ENCODE data around the gene SLC22A4.

The SLC22A4 gene

GRCh38 chr5:132309679-132310078, 15.5 kb downstream of the SLC22A4 start:
- Histone ChIP-seq H4K8ac (ENCODE audit: low read depth, low read length) (no peak overlapping the region), H3K18ac (ENCODE audit: low read length) (no peak overlapping the region), H2BK5ac (ENCODE audit: low read depth, low read length, poor library complexity) (no peak overlapping the region), H3K79me1 (ENCODE audit: low read length) (no peaks in the 10 kb centered on the region), H2BK12ac (ENCODE audit: low read length) (no peak overlapping the region), H3K4ac (ENCODE audit: low read depth, low read length) (no peak overlapping the region), H3K23ac (ENCODE audit: low read length) (no peak overlapping the region), H4K91ac (ENCODE audit: low read depth, low read length) (no peak overlapping the region), H3K79me2 (ENCODE audit: control insufficient read depth, insufficient read depth, low read length, poor library complexity) (no peaks in the 10 kb centered on the region), H3K4me3 (ENCODE audit: low read depth, low read length) (no peak overlapping the region), H3K4me1 (ENCODE audit: control insufficient read depth in 1 of 2, insufficient read depth in 2 of 2, low read length in 2 of 2) (peaks cover 5 to 10% of the 10 kb centered on the region in 2 experiments), H2AK5ac (ENCODE audit: low read length) (no peak overlapping the region), H3K36me3 (ENCODE audit: control insufficient read depth in 1 of 2, insufficient read depth in 2 of 2, low read length in 2 of 2) (no peaks in the 10 kb centered on the region), H4K12ac (ENCODE audit: low read depth, low read length) (no peak overlapping the region), H3K4me2 (ENCODE audit: low read length) (no peak overlapping the region), H3K9me3 (ENCODE audit: insufficient read depth, low read depth, low read length) (no peaks in the 10 kb centered on the region), H2BK120ac (ENCODE audit: insufficient read depth, low read length, poor library complexity) (no peak overlapping the region), H3K27ac (ENCODE audit: low read depth, low read length) (no peak overlapping the region), H3K14ac (ENCODE audit: low read length) (no peak overlapping the region), H3K27me3 (ENCODE audit: insufficient read depth, low read length) (no peaks in the 10 kb centered on the region), H2AFZ (ENCODE audit: insufficient read depth, low read length, poor library complexity) (no peak overlapping the region), H3K9ac (ENCODE audit: low read length) (no peak overlapping the region)
- DNase-seq, result peak; percentile 61 to 98

GRCh38 chr5:132310141-132310834, 16.1 kb downstream of the SLC22A4 start:
- Histone ChIP-seq H2BK12ac (ENCODE audit: low read length) (no peak overlapping the region), H4K8ac (ENCODE audit: low read depth, low read length) (no peak overlapping the region), H3K27ac (ENCODE audit: low read depth, low read length) (no peak overlapping the region), H2AK5ac (ENCODE audit: low read length) (no peak overlapping the region), H3K27me3 (ENCODE audit: insufficient read depth, low read length) (no peaks in the 10 kb centered on the region), H3K4me2 (ENCODE audit: low read length) (no peak overlapping the region), H3K18ac (ENCODE audit: low read length) (no peak overlapping the region), H2AFZ (ENCODE audit: insufficient read depth, low read length, poor library complexity) (no peak overlapping the region), H4K91ac (ENCODE audit: low read depth, low read length) (no peak overlapping the region), H3K9me3 (ENCODE audit: insufficient read depth, low read depth, low read length) (no peaks in the 10 kb centered on the region), H3K4ac (ENCODE audit: low read depth, low read length) (no peak overlapping the region), H2BK5ac (ENCODE audit: low read depth, low read length, poor library complexity) (no peak overlapping the region), H3K4me3 (ENCODE audit: low read depth, low read length) (no peak overlapping the region), H2BK120ac (ENCODE audit: insufficient read depth, low read length, poor library complexity) (no peak overlapping the region), H3K36me3 (ENCODE audit: control insufficient read depth in 1 of 2, insufficient read depth in 2 of 2, low read length in 2 of 2) (no peaks in the 10 kb centered on the region), H3K9ac (ENCODE audit: low read length) (no peak overlapping the region), H4K12ac (ENCODE audit: low read depth, low read length) (no peak overlapping the region), H3K79me1 (ENCODE audit: low read length) (no peaks in the 10 kb centered on the region), H3K79me2 (ENCODE audit: control insufficient read depth, insufficient read depth, low read length, poor library complexity) (no peaks in the 10 kb centered on the region), H3K4me1 (ENCODE audit: control insufficient read depth in 1 of 2, insufficient read depth in 2 of 2, low read length in 2 of 2) (peaks cover 5 to 10% of the 10 kb centered on the region in 2 experiments), H3K23ac (ENCODE audit: low read length) (no peak overlapping the region), H3K14ac (ENCODE audit: low read length) (no peak overlapping the region)
- no peak for DNase-seq
- WGBS (ENCODE audit: extremely low coverage, insufficient coverage, insufficient read length), result no CpG with 5 or more reads among the region's 11 CpGs

- no peaks in the 10 kb centered on the region for H3K9me3 ChIP-seq (ENCODE audit: insufficient read depth, low read depth, low read length)
- no peak overlapping the region for H2BK5ac ChIP-seq (ENCODE audit: low read depth, low read length, poor library complexity)
- H3K4ac ChIP-seq (ENCODE audit: low read depth, low read length), result no peak overlapping the region
- no peaks in the 10 kb centered on the region for H3K79me2 ChIP-seq (ENCODE audit: control insufficient read depth, insufficient read depth, low read length, poor library complexity)
- H2AK5ac ChIP-seq (ENCODE audit: low read length), result no peak overlapping the region
- H2BK120ac ChIP-seq (ENCODE audit: insufficient read depth, low read length, poor library complexity), result no peak overlapping the region
- no peak overlapping the region for H3K27ac ChIP-seq (ENCODE audit: low read depth, low read length)
- no peak overlapping the region for H3K23ac ChIP-seq (ENCODE audit: low read length)
- no peak for DNase-seq
- no peak overlapping the region for H4K8ac ChIP-seq (ENCODE audit: low read depth, low read length)
- H3K9ac ChIP-seq (ENCODE audit: low read length), result no peak overlapping the region
- no peak overlapping the region for H3K4me2 ChIP-seq (ENCODE audit: low read length)
- H3K79me1 ChIP-seq (ENCODE audit: low read length), result no peaks in the 10 kb centered on the region
- H4K91ac ChIP-seq (ENCODE audit: low read depth, low read length), result no peak overlapping the region
- H4K12ac ChIP-seq (ENCODE audit: low read depth, low read length), result no peak overlapping the region
- H3K27me3 ChIP-seq (ENCODE audit: insufficient read depth, low read length), result no peaks in the 10 kb centered on the region
- no peak overlapping the region for H3K14ac ChIP-seq (ENCODE audit: low read length)
- H3K36me3 ChIP-seq (ENCODE audit: control insufficient read depth in 1 of 2, insufficient read depth in 2 of 2, low read length in 2 of 2), result no peaks in the 10 kb centered on the region
- peaks cover 5 to 10% of the 10 kb centered on the region in 2 experiments for H3K4me1 ChIP-seq (ENCODE audit: control insufficient read depth in 1 of 2, insufficient read depth in 2 of 2, low read length in 2 of 2)
- no CpG with 5 or more reads among the region's 4 CpGs for WGBS (ENCODE audit: extremely low coverage, insufficient coverage, insufficient read length)
- no peak overlapping the region for H3K18ac ChIP-seq (ENCODE audit: low read length)
- H2BK12ac ChIP-seq (ENCODE audit: low read length), result no peak overlapping the region
- H2AFZ ChIP-seq (ENCODE audit: insufficient read depth, low read length, poor library complexity), result no peak overlapping the region
- H3K4me3 ChIP-seq (ENCODE audit: low read depth, low read length), result no peak overlapping the region
Observed at GRCh38 chr5:132313366-132313765, 19.2 kb downstream of the SLC22A4 start.

GRCh38 chr5:132313961-132314432, 19.8 kb downstream of the SLC22A4 start:
- H4K8ac ChIP-seq (ENCODE audit: low read depth, low read length), result no peak overlapping the region
- H3K36me3 ChIP-seq (ENCODE audit: control insufficient read depth in 1 of 2, insufficient read depth in 2 of 2, low read length in 2 of 2), result no peaks in the 10 kb centered on the region
- no peak overlapping the region for H3K18ac ChIP-seq (ENCODE audit: low read length)
- H2BK5ac ChIP-seq (ENCODE audit: low read depth, low read length, poor library complexity), result no peak overlapping the region
- H3K4ac ChIP-seq (ENCODE audit: low read depth, low read length), result no peak overlapping the region
- H3K79me2 ChIP-seq (ENCODE audit: control insufficient read depth, insufficient read depth, low read length, poor library complexity), result no peaks in the 10 kb centered on the region
- H2AK5ac ChIP-seq (ENCODE audit: low read length), result no peak overlapping the region
- no peak overlapping the region for H2AFZ ChIP-seq (ENCODE audit: insufficient read depth, low read length, poor library complexity)
- no peak overlapping the region for H4K12ac ChIP-seq (ENCODE audit: low read depth, low read length)
- H3K9ac ChIP-seq (ENCODE audit: low read length), result no peak overlapping the region
- no peaks in the 10 kb centered on the region for H3K9me3 ChIP-seq (ENCODE audit: insufficient read depth, low read depth, low read length)
- no peak overlapping the region for H3K4me2 ChIP-seq (ENCODE audit: low read length)
- DNase-seq, result no peak
- H3K4me1 ChIP-seq (ENCODE audit: control insufficient read depth in 1 of 2, insufficient read depth in 2 of 2, low read length in 2 of 2), result peaks cover 5 to 10% of the 10 kb centered on the region in 2 experiments
- H3K27ac ChIP-seq (ENCODE audit: low read depth, low read length), result no peak overlapping the region
- H3K14ac ChIP-seq (ENCODE audit: low read length), result no peak overlapping the region
- H2BK12ac ChIP-seq (ENCODE audit: low read length), result no peak overlapping the region
- no peak overlapping the region for H4K91ac ChIP-seq (ENCODE audit: low read depth, low read length)
- no peaks in the 10 kb centered on the region for H3K79me1 ChIP-seq (ENCODE audit: low read length)
- H3K4me3 ChIP-seq (ENCODE audit: low read depth, low read length), result no peak overlapping the region
- H3K27me3 ChIP-seq (ENCODE audit: insufficient read depth, low read length), result no peaks in the 10 kb centered on the region
- H2BK120ac ChIP-seq (ENCODE audit: insufficient read depth, low read length, poor library complexity), result no peak overlapping the region
- H3K23ac ChIP-seq (ENCODE audit: low read length), result no peak overlapping the region
- no CpG with 5 or more reads among the region's 2 CpGs for WGBS (ENCODE audit: extremely low coverage, insufficient coverage, insufficient read length)
